Hematopoietic multipotent progenitor cell (in vitro differentiated cells): ENCODE data around the gene GLB1L2. TPM values are rescaled to one million over a fixed set of nuclear protein-coding genes. Genes with fewer than 3 reads are reported as not detected.

Experiments used
- DNase-seq, 3 donors: peaks; one replicate each; pipeline ENCODE4 v3.0.0-alpha.2; 2011 to 2015; ENCODE audit warnings: low read depth in 2 of 3, low spot score in 2 of 3
- total RNA-seq: library from RNA; depleted of rRNA; stranded (reverse); fragments of >200 nt; gene quantifications from one replicate; pipeline ENCODE4 v1.2.3, GENCODE V29; 2012

GLB1L2 gene
- total RNA-seq, 1 donor: 1.3 TPM

DNA sequence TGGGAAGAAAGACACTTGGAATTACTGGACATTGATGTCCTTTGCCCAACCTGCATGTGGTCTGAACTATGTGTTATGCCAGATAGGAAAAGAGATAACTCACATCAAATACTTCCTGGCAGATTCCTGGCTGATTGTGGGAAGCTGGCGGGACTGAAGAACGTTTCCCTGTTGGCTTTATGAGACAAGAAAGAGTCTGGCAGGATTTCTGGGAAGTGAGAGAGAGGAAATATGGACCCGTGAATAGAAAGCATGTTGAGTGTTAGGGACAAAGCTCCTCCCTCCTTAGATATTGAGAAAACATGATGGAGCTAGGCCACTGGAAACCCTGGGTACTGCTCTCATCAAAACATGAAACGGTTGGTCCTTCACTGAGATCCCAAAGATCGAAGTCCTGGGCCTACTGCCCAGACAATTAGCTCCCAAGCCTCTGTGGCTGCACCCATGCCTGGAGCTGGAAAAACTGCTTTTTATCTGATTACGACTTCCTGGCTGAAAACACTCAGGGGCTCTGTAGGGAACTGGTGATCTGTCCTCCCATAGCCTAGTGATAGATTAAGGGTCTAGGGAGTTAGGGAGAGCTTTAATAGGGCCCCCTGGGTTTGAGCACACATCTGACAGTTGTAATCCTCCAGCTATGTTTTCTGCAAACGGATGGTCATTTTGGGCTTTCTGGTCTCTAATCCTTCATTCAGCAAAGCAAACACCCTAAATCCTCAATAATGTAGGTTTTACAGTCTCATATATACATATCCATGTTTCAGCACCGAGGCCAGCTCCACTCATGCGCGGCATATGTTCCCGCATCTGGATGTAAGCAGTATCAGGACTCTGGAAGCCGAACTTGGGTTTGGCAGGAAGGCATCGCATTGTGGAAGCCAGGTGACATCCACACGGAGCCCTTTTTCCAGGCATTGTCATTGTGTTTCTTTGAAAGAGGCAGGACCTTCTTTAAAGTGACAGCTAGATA, 86.4 kb downstream of the GLB1L2 start:
- DNase-seq: no peak

DNA sequence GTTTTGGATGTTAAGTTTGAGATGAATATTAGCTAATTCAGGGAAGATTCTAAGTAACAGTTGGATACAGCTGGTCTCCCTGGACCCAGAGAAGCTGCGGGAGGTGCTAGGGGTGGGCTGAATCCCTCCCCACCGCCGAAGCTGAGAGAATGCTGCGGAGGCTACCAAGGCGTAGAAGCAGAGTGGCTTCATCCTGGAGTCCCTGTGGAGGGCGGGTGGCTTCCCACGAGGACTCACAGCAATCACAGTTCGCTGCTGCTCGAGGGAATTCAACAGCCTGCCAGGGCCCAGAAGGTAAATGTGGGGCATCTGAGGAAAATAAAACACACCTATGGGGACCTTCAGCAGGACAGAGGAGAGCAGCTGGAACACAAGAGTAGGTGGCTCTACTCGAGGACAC, 91.3 kb downstream of the GLB1L2 start:
- DNase-seq: no peak

DNA sequence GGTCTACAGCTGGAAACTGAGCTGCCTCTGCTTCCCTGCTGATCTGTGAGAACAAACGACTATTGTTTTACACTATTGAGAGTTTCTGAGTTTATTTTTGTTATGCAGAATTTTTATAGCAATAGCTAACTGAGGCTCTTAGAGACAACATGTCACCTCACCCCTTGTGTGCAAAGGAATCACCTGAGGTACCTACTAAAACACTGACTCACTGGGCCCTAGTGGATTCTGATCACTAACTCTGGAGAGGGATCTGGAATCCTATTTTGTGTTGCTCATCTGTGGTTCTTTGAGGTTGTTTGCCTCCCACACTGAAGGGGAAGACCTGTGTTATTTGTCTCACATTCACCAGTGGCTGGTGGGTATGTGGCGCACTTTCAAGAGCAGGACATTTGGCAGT, 93.6 kb downstream of the GLB1L2 start:
- DNase-seq: no peak

Other genes starting within 250 kb of the GLB1L2 start
- 24.0 TPM for gene NCAPD3, start 108.0 kb upstream of the GLB1L2 start, total RNA-seq
- 42.0 TPM for gene VPS26B, start 107.3 kb upstream of the GLB1L2 start, total RNA-seq
- gene THYN1, start 78.6 kb upstream of the GLB1L2 start, total RNA-seq: 37.4 TPM
- 19.4 TPM for gene ACAD8, start 78.4 kb upstream of the GLB1L2 start, total RNA-seq
- under 0.01 TPM for gene GLB1L3, start 55.6 kb upstream of the GLB1L2 start, total RNA-seq
- gene B3GAT1, start 80.3 kb downstream of the GLB1L2 start, total RNA-seq: under 0.01 TPM